WTC11 (cell line): ENCODE measurements around the gene ENPP6. TPM values are rescaled to one million over a fixed set of nuclear protein-coding genes. Genes with fewer than 3 reads are reported as not detected.

Experiments used
- ATAC-seq: fragments of 200-7000 bp; cut with Tn5 transposase; 2 replicates; pipeline ENCODE4 v1.10.0; 2021; ENCODE audit warnings: mild to moderate bottlenecking, moderate library complexity
- CTCF ChIA-PET: fragments of 300-600 bp; sonication (Branson Sonifier 250); formaldehyde crosslinking; loops from one replicate; lab custom pipeline; 2021; ENCODE audit warnings: antibody characterized with exemption; lab: Charles Lee
- POLR2A ChIA-PET: fragments of 350-600 bp; sonication (Branson Sonifier 250); formaldehyde crosslinking; loops from one replicate; lab custom pipeline; 2021; ENCODE audit warnings: antibody characterized with exemption; lab: Charles Lee
- DNase-seq: peaks from one replicate; pipeline ENCODE4 v3.0.0; 2021; ENCODE audit warnings: low spot score
- H3K27ac Mint-ChIP-seq: 2 replicates; pipeline ENCODE4 v1.8.0; 2021; ENCODE audit warnings: mixed read lengths
- H3K27me3 Mint-ChIP-seq: 2 replicates; pipeline ENCODE4 v1.8.0; 2021; ENCODE audit warnings: low read depth, mild to moderate bottlenecking, moderate library complexity, mixed read lengths
- H3K36me3 Mint-ChIP-seq: 2 replicates; pipeline ENCODE4 v1.8.0; 2021; ENCODE audit warnings: mixed read lengths
- H3K4me1 Mint-ChIP-seq: 2 replicates; pipeline ENCODE4 v1.8.0; 2022; ENCODE audit warnings: mixed read lengths
- H3K4me3 Mint-ChIP-seq: 2 replicates; pipeline ENCODE4 v1.8.0; 2021; ENCODE audit warnings: mild to moderate bottlenecking, moderate library complexity, mixed read lengths
- H3K9me3 Mint-ChIP-seq: 2 replicates; pipeline ENCODE4 v1.8.0; 2021; ENCODE audit warnings: mixed read lengths
- AFF4 ChIP-seq: sonication (generic); formaldehyde crosslinking; IDR thresholded peaks from 2 replicates; pipeline ENCODE4 v1.8.1; 2023; ENCODE audit warnings: mild to moderate bottlenecking, missing genetic modification reagents, borderline replicate concordance
- FOXJ3 ChIP-seq: sonication (generic); formaldehyde crosslinking; IDR thresholded peaks from 2 replicates; pipeline ENCODE4 v1.9.0; 2021; ENCODE audit warnings: missing genetic modification reagents, mild to moderate bottlenecking, borderline replicate concordance
- GRHL2 ChIP-seq: fragments of 250-450 bp; sonication (Bioruptor Pico); IDR thresholded peaks from 2 replicates; pipeline ENCODE4 v1.8.0; 2022; ENCODE audit warnings: mild to moderate bottlenecking, moderate library complexity; ENCODE audit not compliant: insufficient replicate concordance, severe bottlenecking
- MXD4 ChIP-seq: fragments of 250-450 bp; sonication (Bioruptor Pico); IDR thresholded peaks from 2 replicates; pipeline ENCODE4 v1.8.0; 2021; ENCODE audit warnings: mild to moderate bottlenecking, moderate library complexity, borderline replicate concordance
- NFE2L1 ChIP-seq: sonication (generic); formaldehyde crosslinking; IDR thresholded peaks from 2 replicates; pipeline ENCODE4 v1.8.1; 2023; ENCODE audit warnings: missing genetic modification reagents
- NR3C1 ChIP-seq: sonication (generic); formaldehyde crosslinking; conservative IDR thresholded peaks from 2 replicates; pipeline ENCODE4 v1.8.1; 2023; ENCODE audit warnings: low read depth, mild to moderate bottlenecking, missing genetic modification reagents
- OVOL2 ChIP-seq: fragments of 250-450 bp; sonication (Bioruptor Pico); IDR thresholded peaks from 2 replicates; pipeline ENCODE4 v1.9.0; 2021; ENCODE audit warnings: mild to moderate bottlenecking, borderline replicate concordance
- RORB ChIP-seq: fragments of 250-450 bp; sonication (Bioruptor Pico); IDR thresholded peaks from 2 replicates; pipeline ENCODE4 v1.9.0; 2021; ENCODE audit warnings: mild to moderate bottlenecking
- SOX15 ChIP-seq: fragments of 250-450 bp; sonication (Bioruptor Pico); IDR thresholded peaks from 2 replicates; pipeline ENCODE4 v1.9.0; 2021; ENCODE audit warnings: mild to moderate bottlenecking
- SP1 ChIP-seq: sonication (generic); formaldehyde crosslinking; conservative IDR thresholded peaks from 2 replicates; pipeline ENCODE4 v1.8.1; 2022; ENCODE audit warnings: missing genetic modification reagents
- ZNF317 ChIP-seq: sonication (generic); formaldehyde crosslinking; IDR thresholded peaks from 2 replicates; pipeline ENCODE4 v1.8.1; 2023; ENCODE audit warnings: low read depth, mild to moderate bottlenecking, moderate library complexity, missing genetic modification reagents, borderline replicate concordance
- total RNA-seq: library from RNA; stranded (reverse); gene quantifications from 3 replicates; pipeline ENCODE4 v1.2.3, GENCODE V29; 2021
- TF ChIP-seq, protein P1 (sequence below): fragments of 200-600 bp; IDR thresholded peaks from 2 replicates; pipeline ENCODE4 v1.8.0; 2022; ENCODE audit warnings: antibody characterized with exemption
- TF ChIP-seq, protein P2 (sequence below): sonication (generic); formaldehyde crosslinking; IDR thresholded peaks from 2 replicates; pipeline ENCODE4 v1.8.0; 2022; ENCODE audit warnings: mild to moderate bottlenecking, missing genetic modification reagents
- TF ChIP-seq, protein P3 (sequence below): fragments of 250-450 bp; sonication (Bioruptor Pico); IDR thresholded peaks from 2 replicates; pipeline ENCODE4 v1.9.0; 2021; ENCODE audit warnings: mild to moderate bottlenecking

Gene ENPP6
- total RNA-seq, 1 experiment from 2014 or later: 0.09 TPM

- ATAC-seq: no peak
- Mint-ChIP-seq H3K4me1 (no peaks in the 10 kb centered on the region), H3K9me3 (peaks cover 20% of the 10 kb centered on the region), H3K27me3 (peaks cover 3% of the 10 kb centered on the region; the same call in 1 of the 2 replicates), H3K36me3 (0 out of 2 replicates have a peak, but pooled peaks cover 2% of the 10 kb centered on the region), H3K4me3 (no peak overlapping the region), H3K27ac (no peak overlapping the region)
- no peak for DNase-seq
- ChIA-PET CTCF (no interaction called here), POLR2A (no interaction called here)
- TF ChIP-seq, protein P1, sequence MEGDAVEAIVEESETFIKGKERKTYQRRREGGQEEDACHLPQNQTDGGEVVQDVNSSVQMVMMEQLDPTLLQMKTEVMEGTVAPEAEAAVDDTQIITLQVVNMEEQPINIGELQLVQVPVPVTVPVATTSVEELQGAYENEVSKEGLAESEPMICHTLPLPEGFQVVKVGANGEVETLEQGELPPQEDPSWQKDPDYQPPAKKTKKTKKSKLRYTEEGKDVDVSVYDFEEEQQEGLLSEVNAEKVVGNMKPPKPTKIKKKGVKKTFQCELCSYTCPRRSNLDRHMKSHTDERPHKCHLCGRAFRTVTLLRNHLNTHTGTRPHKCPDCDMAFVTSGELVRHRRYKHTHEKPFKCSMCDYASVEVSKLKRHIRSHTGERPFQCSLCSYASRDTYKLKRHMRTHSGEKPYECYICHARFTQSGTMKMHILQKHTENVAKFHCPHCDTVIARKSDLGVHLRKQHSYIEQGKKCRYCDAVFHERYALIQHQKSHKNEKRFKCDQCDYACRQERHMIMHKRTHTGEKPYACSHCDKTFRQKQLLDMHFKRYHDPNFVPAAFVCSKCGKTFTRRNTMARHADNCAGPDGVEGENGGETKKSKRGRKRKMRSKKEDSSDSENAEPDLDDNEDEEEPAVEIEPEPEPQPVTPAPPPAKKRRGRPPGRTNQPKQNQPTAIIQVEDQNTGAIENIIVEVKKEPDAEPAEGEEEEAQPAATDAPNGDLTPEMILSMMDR: no peak
- TF ChIP-seq ZNF317 (CRISPR knock-in tag) (no peak), AFF4 (no peak), FOXJ3 (CRISPR knock-in tag) (no peak), NR3C1 (CRISPR knock-in tag) (no peak), GRHL2 (CRISPR knock-in tag) (no peak), NFE2L1 (CRISPR knock-in tag) (no peak), RORB (CRISPR knock-in tag) (no peak), MXD4 (no peak)
- TF ChIP-seq, protein P2, sequence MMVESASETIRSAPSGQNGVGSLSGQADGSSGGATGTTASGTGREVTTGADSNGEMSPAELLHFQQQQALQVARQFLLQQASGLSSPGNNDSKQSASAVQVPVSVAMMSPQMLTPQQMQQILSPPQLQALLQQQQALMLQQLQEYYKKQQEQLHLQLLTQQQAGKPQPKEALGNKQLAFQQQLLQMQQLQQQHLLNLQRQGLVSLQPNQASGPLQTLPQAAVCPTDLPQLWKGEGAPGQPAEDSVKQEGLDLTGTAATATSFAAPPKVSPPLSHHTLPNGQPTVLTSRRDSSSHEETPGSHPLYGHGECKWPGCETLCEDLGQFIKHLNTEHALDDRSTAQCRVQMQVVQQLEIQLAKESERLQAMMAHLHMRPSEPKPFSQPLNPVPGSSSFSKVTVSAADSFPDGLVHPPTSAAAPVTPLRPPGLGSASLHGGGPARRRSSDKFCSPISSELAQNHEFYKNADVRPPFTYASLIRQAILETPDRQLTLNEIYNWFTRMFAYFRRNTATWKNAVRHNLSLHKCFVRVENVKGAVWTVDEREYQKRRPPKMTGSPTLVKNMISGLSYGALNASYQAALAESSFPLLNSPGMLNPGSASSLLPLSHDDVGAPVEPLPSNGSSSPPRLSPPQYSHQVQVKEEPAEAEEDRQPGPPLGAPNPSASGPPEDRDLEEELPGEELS: no peak
- TF ChIP-seq, protein P3, sequence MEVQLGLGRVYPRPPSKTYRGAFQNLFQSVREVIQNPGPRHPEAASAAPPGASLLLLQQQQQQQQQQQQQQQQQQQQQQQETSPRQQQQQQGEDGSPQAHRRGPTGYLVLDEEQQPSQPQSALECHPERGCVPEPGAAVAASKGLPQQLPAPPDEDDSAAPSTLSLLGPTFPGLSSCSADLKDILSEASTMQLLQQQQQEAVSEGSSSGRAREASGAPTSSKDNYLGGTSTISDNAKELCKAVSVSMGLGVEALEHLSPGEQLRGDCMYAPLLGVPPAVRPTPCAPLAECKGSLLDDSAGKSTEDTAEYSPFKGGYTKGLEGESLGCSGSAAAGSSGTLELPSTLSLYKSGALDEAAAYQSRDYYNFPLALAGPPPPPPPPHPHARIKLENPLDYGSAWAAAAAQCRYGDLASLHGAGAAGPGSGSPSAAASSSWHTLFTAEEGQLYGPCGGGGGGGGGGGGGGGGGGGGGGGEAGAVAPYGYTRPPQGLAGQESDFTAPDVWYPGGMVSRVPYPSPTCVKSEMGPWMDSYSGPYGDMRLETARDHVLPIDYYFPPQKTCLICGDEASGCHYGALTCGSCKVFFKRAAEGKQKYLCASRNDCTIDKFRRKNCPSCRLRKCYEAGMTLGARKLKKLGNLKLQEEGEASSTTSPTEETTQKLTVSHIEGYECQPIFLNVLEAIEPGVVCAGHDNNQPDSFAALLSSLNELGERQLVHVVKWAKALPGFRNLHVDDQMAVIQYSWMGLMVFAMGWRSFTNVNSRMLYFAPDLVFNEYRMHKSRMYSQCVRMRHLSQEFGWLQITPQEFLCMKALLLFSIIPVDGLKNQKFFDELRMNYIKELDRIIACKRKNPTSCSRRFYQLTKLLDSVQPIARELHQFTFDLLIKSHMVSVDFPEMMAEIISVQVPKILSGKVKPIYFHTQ: no peak
Measured at GRCh38 chr4:184126800-184127199, 90.9 kb downstream of the ENPP6 start.

DNA sequence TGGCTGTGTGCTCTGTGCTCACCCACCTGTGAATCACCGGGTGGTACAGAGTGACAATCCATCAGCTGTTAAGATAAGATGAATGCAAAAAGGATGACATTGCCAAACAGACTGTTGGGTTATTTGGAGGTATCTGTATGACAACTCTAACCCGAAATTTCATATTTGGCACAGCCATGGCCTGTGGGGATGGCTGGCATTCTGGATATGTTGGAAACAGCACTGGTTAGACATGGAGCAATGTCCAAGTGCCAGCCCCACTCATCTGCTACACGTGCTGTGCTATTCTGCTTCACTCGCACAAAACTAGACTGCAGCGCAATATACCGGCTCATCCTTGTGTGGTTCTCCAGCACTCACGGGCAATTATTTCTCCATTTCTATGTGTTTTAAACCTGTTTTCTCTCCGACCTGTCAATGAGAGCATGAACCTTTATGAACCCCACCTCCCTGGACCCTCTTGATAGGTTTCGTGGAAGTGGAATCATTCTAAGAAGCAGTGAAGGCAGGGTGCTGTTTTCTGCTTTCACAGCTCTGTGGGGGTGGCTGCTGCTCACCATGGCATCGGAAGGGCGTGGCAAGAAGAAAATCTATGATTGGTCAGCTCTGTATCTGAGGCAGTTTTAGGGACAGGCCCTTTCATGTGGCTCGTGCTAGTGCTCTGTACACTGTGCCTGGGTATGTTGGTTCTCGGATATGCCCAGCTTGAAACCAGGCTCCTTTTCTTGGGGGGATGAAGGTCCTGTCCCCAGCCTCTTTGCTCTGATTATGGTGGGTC is 94.9 kb downstream of the ENPP6 start:
- ChIA-PET POLR2A (no interaction called here), CTCF (no interaction called here)
- Mint-ChIP-seq H3K27me3 (peaks cover 3% of the 10 kb centered on the region; the same call in 1 of the 2 replicates), H3K27ac (no peak overlapping the region), H3K4me1 (no peaks in the 10 kb centered on the region), H3K4me3 (no peak overlapping the region), H3K9me3 (peaks cover 14% of the 10 kb centered on the region), H3K36me3 (0 out of 2 replicates have a peak, but pooled peaks cover 2% of the 10 kb centered on the region)
- DNase-seq: no peak
- TF ChIP-seq SP1 (CRISPR knock-in tag): no peak
- TF ChIP-seq OVOL2 (CRISPR knock-in tag): no peak
- TF ChIP-seq SOX15 (CRISPR knock-in tag): no peak
- no peak for TF ChIP-seq NR3C1 (CRISPR knock-in tag)
- ATAC-seq: no peak
